Spleen (tissue), 7 donors: Measurements from ENCODE around the gene SUPT20H.

Experiments used
- POLR2A ChIP-seq, 3 donors: fragments of 450-650 bp; IDR thresholded peaks; one replicate each; pipeline ENCODE4 v1.5.1; 2017; ENCODE audit warnings: antibody characterized with exemption in 3 of 3, mild to moderate bottlenecking in 1 of 3
- TF ChIP-seq, protein P1 (sequence below), 11 experiments: fragments of 200-600 bp in 7 of 11; fragments of 450-650 bp in 4 of 11; sonication (generic) in 4 of 11; IDR thresholded peaks in 8 of 11; conservative IDR thresholded peaks in 3 of 11; 1 replicate in 7 of 11; 2 replicates in 4 of 11; pipeline versions ENCODE4 v1.4.0 to v1.8.0; 2016 to 2021; ENCODE audit warnings: antibody characterized with exemption in 11 of 11, inconsistent platforms in 4 of 11, mild to moderate bottlenecking in 1 of 11
- donor health status: DM: no; HTN: no; CAD: no; lungs with moderate emphysema.
- donor health status: DM: no; HTN: no; CAD: no.
- donor health status: DM: no; HTN: no; CAD: no.

DNA sequence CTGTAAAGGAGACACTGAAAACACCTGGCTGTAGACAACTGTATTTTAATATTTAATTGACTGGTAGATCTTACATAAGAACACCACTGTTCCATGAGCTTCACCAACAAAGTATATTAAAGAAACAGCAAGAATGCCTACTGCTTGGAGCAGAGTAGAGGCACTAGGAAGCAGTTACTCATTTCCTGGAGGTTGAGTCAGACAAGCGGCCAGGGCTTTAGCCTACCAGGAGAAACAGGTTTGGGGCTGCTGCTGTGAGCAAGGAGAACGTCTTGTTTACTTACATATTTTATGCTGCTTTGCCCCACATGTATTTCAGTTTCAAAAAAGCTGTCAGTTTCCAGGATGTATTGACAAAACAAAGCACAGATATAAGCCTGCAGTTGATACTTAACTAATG is 93.7 kb downstream of the SUPT20H start:
- TF ChIP-seq, protein P1, sequence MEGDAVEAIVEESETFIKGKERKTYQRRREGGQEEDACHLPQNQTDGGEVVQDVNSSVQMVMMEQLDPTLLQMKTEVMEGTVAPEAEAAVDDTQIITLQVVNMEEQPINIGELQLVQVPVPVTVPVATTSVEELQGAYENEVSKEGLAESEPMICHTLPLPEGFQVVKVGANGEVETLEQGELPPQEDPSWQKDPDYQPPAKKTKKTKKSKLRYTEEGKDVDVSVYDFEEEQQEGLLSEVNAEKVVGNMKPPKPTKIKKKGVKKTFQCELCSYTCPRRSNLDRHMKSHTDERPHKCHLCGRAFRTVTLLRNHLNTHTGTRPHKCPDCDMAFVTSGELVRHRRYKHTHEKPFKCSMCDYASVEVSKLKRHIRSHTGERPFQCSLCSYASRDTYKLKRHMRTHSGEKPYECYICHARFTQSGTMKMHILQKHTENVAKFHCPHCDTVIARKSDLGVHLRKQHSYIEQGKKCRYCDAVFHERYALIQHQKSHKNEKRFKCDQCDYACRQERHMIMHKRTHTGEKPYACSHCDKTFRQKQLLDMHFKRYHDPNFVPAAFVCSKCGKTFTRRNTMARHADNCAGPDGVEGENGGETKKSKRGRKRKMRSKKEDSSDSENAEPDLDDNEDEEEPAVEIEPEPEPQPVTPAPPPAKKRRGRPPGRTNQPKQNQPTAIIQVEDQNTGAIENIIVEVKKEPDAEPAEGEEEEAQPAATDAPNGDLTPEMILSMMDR (IDR thresholded peaks at IDR 0.05 in 8 of 11, conservative IDR thresholded peaks at IDR 0.05 in 3 of 11) = no peak
- TF ChIP-seq POLR2A (IDR thresholded peaks at IDR 0.05) = no peak
